HCT116 (cell line): ENCODE measurements around the gene ABHD17C. TPM values are rescaled to one million over a fixed set of nuclear protein-coding genes. Genes with fewer than 3 reads are reported as not detected.

ENCODE experiments used
- ATAC-seq: fragments of 200-7000 bp; cut with Tn5 transposase; 2 replicates; pipeline ENCODE4 v1.9.1; 2020; ENCODE audit warnings: mild to moderate bottlenecking, moderate library complexity
- BruUV-seq: library from RNA; stranded (reverse); fragments of 400-500 nt; replicated peaks from 2 replicates; lab custom pipeline; 2021; lab: Mats Ljungman, UMichigan
- CTCF ChIA-PET: fragments of 300-600 bp; sonication (Branson Sonifier 250); formaldehyde crosslinking; loops from one replicate; lab custom pipeline; 2021; ENCODE audit warnings: antibody characterized with exemption; lab: Charles Lee
- POLR2A ChIA-PET: fragments of 300-600, 350-600 bp; sonication (Branson Sonifier 250); formaldehyde crosslinking; loops from one replicate; lab custom pipeline; 2021; ENCODE audit warnings: antibody characterized with exemption; lab: Charles Lee
- RAD21 ChIA-PET, 2 experiments: fragments of 300-600 bp; sonication (Branson Sonifier 250); formaldehyde crosslinking; loops; one replicate each; lab custom pipeline; 2023; ENCODE audit warnings: low total read pairs in 2 of 2; ENCODE audit not compliant: uncharacterized antibody in 2 of 2, unreplicated experiment in 2 of 2, low non-redundant PET in 1 of 2; lab: Charles Lee
- DNase-seq: peaks from one replicate; pipeline ENCODE4 v3.0.0-alpha.2; 2010; ENCODE audit warnings: low read depth, low spot score
- H2AFZ ChIP-seq: fragments of 200-600 bp; shearing (Covaris generic), sonication (generic); 2 replicates; pipeline ENCODE4 v1.6.1; 2017; ENCODE audit warnings: low read depth, mixed run types, mixed read lengths, antibody characterized with exemption, low read length; ENCODE audit not compliant: poor library complexity, severe bottlenecking
- H3K27ac ChIP-seq: 2 replicates; pipeline ENCODE4 v1.5.1; 2012; ENCODE audit warnings: low read depth, low read length
- H3K27me3 ChIP-seq: fragments of 200-600 bp; sonication (generic); 2 replicates; pipeline ENCODE4 v1.6.1; 2016; ENCODE audit warnings: mixed run types, low read length, mixed read lengths; ENCODE audit not compliant: insufficient read depth
- H3K36me3 ChIP-seq, 2 experiments: fragments of 200-500 bp in 1 of 2; fragments of 200-600 bp in 1 of 2; sonication (Bioruptor generic) in 1 of 2; sonication (generic) in 1 of 2; 2 replicates each; pipeline versions ENCODE4 v1.5.1 to v1.6.1; 2014 to 2016; ENCODE audit warnings: low read length in 2 of 2, inconsistent platforms in 1 of 2, mixed read lengths in 1 of 2, mixed run types in 1 of 2; ENCODE audit not compliant: insufficient read depth in 2 of 2, control insufficient read depth in 1 of 2
- H3K4me1 ChIP-seq, 2 experiments: fragments of 200-600 bp in 1 of 2; sonication (generic) in 1 of 2; 2 replicates each; pipeline versions ENCODE4 v1.5.1 to v1.6.1; 2012 to 2017; ENCODE audit warnings: low read length in 2 of 2, inconsistent platforms in 1 of 2, mild to moderate bottlenecking in 1 of 2, mixed read lengths in 1 of 2, mixed run types in 1 of 2, moderate library complexity in 1 of 2; ENCODE audit not compliant: insufficient read depth in 2 of 2, control insufficient read depth in 1 of 2
- H3K4me2 ChIP-seq: fragments of 200-600 bp; sonication (generic); 2 replicates; pipeline ENCODE4 v1.6.1; 2017; ENCODE audit warnings: mixed run types, low read length, mixed read lengths
- H3K4me3 ChIP-seq, 2 experiments: fragments of 200-600 bp in 1 of 2; sonication (generic) in 1 of 2; replicated peaks in 1 of 2; 2 replicates each; pipeline ENCODE4 v1.5.1; 2011 to 2016; ENCODE audit warnings: low read length in 2 of 2, control low read depth in 1 of 2, low read depth in 1 of 2, mild to moderate bottlenecking in 1 of 2, mixed read lengths in 1 of 2, mixed run types in 1 of 2
- H3K79me2 ChIP-seq: fragments of 200-600 bp; sonication (generic); 2 replicates; pipeline ENCODE4 v1.6.1; 2017; ENCODE audit warnings: mild to moderate bottlenecking, mixed run types, low read length, moderate library complexity, mixed read lengths; ENCODE audit not compliant: insufficient read depth
- H3K9ac ChIP-seq: fragments of 200-600 bp; sonication (generic); 2 replicates; pipeline ENCODE4 v1.6.1; 2016; ENCODE audit warnings: low read length, mixed read lengths
- H3K9me2 ChIP-seq: fragments of 200-600 bp; sonication (generic), shearing (Covaris generic); 2 replicates; pipeline ENCODE4 v1.6.1; 2017; ENCODE audit warnings: mixed run types, mild to moderate bottlenecking, moderate library complexity; ENCODE audit not compliant: insufficient read depth
- H3K9me3 ChIP-seq, 2 experiments: fragments of 200-500 bp in 1 of 2; fragments of 200-600 bp in 1 of 2; sonication (Bioruptor generic) in 1 of 2; sonication (generic) in 1 of 2; 2 replicates each; pipeline ENCODE4 v1.6.1; 2014 to 2017; ENCODE audit warnings: low read length in 2 of 2, mixed read lengths in 2 of 2, inconsistent platforms in 1 of 2, low read depth in 1 of 2, mild to moderate bottlenecking in 1 of 2, mixed run types in 1 of 2, moderate library complexity in 1 of 2; ENCODE audit not compliant: control insufficient read depth in 1 of 2, insufficient read depth in 1 of 2
- H4K20me1 ChIP-seq: fragments of 200-600 bp; sonication (generic), shearing (Covaris generic); 2 replicates; pipeline ENCODE4 v1.6.1; 2017; ENCODE audit warnings: mixed run types, mild to moderate bottlenecking, moderate library complexity; ENCODE audit not compliant: insufficient read depth
- CBX3 ChIP-seq: IDR thresholded peaks from 2 replicates; pipeline ENCODE4 v1.6.1; 2012; ENCODE audit warnings: low read depth
- CEBPB ChIP-seq: IDR thresholded peaks from 2 replicates; pipeline ENCODE4 v1.6.1; 2012; ENCODE audit warnings: low read depth
- ELF1 ChIP-seq: IDR thresholded peaks from 2 replicates; pipeline ENCODE4 v1.6.1; 2012; ENCODE audit warnings: low read depth, borderline replicate concordance
- EZH2 ChIP-seq: fragments of 200-600 bp; sonication (generic); IDR thresholded peaks from 2 replicates; pipeline ENCODE4 v1.6.1; 2017; ENCODE audit warnings: antibody characterized with exemption, mixed run types
- FOSL1 ChIP-seq: IDR thresholded peaks from 2 replicates; pipeline ENCODE4 v1.6.1; 2012; ENCODE audit warnings: low read depth
- JUND ChIP-seq: IDR thresholded peaks from 2 replicates; pipeline ENCODE4 v1.6.1; 2012
- POLR2A ChIP-seq: IDR thresholded peaks from 2 replicates; pipeline ENCODE4 v1.7.0; 2011; ENCODE audit warnings: borderline replicate concordance; ENCODE audit not compliant: insufficient read depth, insufficient read length; ENCODE audit errors: extremely low read depth
- POLR2AphosphoS5 ChIP-seq: IDR thresholded peaks from 2 replicates; pipeline ENCODE4 v1.6.1; 2011; ENCODE audit warnings: mild to moderate bottlenecking, low read depth, low read length, moderate library complexity
- RAD21 ChIP-seq: IDR thresholded peaks from 2 replicates; pipeline ENCODE4 v1.6.1; 2012; ENCODE audit warnings: low read depth, mild to moderate bottlenecking
- SRF ChIP-seq: IDR thresholded peaks from 2 replicates; pipeline ENCODE4 v1.6.1; 2012; ENCODE audit warnings: low read depth
- TCF7L2 ChIP-seq: IDR thresholded peaks from 2 replicates; pipeline ENCODE4 v1.7.0; 2011; ENCODE audit warnings: borderline replicate concordance, inconsistent platforms; ENCODE audit not compliant: insufficient read depth, insufficient read length; ENCODE audit errors: extremely low read depth
- ZFX ChIP-seq: fragments of 450-650 bp; IDR thresholded peaks from 2 replicates; pipeline ENCODE4 v1.6.1; 2017
- intact Hi-C: fragments of 100-400 bp; cut with micrococcal nuclease; formaldehyde crosslinking; loops from 2 replicates; pipeline ENCODE4 v1.10.0; 2022
- total RNA-seq: library from RNA; stranded (reverse); gene quantifications from one replicate; pipeline ENCODE4 v1.2.1, GENCODE V29; 2021; ENCODE audit not compliant: unreplicated experiment
- TF ChIP-seq, protein P1 (sequence below): IDR thresholded peaks from 2 replicates; pipeline ENCODE4 v1.6.1; 2011; ENCODE audit warnings: mild to moderate bottlenecking, low read length, moderate library complexity; ENCODE audit not compliant: insufficient replicate concordance; ENCODE audit errors: extremely low read depth
- TF ChIP-seq, protein P2 (sequence below): IDR thresholded peaks from 2 replicates; pipeline ENCODE4 v1.6.1; 2012; ENCODE audit warnings: low read depth

Gene ABHD17C
- total RNA-seq, 1 experiment from 2014 or later, result 27.9 TPM

DNA sequence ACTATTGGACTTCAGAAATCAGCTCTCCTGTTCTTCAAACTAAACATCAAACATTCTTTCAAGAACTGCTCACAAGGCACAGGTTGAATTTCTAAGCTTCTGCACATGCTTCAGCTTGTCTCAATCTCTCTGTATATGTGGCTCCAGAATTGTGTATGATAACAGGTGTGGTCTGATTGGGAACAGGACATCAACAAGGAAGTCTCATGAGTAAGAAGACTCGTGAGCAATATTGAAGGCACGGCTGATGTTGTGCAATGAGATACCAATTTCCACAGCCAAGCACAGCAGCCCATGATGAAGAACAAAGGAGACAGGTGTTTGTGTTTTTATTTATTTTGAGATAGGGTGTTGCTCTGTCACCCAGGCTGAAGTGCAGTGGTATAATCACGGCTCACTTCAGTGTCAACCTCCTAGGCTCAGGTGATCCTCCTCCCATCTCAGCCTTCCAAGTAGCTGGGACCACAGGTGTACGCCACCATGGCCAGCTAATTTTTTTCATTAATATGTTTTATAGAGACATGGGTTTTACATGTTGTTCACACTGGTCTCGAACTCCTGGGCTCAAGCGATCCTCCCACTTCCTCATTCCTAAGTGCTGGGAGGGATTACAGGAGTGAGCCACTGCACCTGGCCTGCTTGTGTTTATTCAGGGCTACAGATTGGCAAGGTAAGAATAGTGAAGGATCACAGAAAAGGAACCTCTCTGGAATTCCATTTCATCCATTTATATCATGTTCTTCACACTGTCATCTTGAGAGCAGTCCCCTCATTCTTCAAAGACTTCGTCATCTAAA lies 32.2 kb upstream of the ABHD17C start:
- intact Hi-C loops, result no loop called here
- H3K27me3 ChIP-seq, result no peaks in the 10 kb centered on the region
- DNase-seq (no peak), ATAC-seq (no peak)
- H4K20me1 ChIP-seq, result no peaks in the 10 kb centered on the region
- ChIA-PET CTCF (no interaction called here), RAD21 (no interaction called here), POLR2A (no interaction called here)
- no peaks in the 10 kb centered on the region for H3K9me3 ChIP-seq
- H3K4me1 ChIP-seq, result no peaks in the 10 kb centered on the region; a peak in 1 of 4 replicates
- H2AFZ ChIP-seq, result no peak overlapping the region
- H3K9me2 ChIP-seq, result no peaks in the 10 kb centered on the region
- H3K79me2 ChIP-seq, result no peaks in the 10 kb centered on the region
- H3K36me3 ChIP-seq, result no peaks in the 10 kb centered on the region
- BruUV-seq, result no TSS peak
- TF ChIP-seq JUND, result no peak
- no peak for TF ChIP-seq POLR2A
- TF ChIP-seq TCF7L2, result no peak
- TF ChIP-seq ELF1, result no peak
- no peak for TF ChIP-seq SRF
- TF ChIP-seq EZH2, result no peak
- TF ChIP-seq POLR2AphosphoS5, result no peak
- no peak for TF ChIP-seq CEBPB
- TF ChIP-seq, protein P1, sequence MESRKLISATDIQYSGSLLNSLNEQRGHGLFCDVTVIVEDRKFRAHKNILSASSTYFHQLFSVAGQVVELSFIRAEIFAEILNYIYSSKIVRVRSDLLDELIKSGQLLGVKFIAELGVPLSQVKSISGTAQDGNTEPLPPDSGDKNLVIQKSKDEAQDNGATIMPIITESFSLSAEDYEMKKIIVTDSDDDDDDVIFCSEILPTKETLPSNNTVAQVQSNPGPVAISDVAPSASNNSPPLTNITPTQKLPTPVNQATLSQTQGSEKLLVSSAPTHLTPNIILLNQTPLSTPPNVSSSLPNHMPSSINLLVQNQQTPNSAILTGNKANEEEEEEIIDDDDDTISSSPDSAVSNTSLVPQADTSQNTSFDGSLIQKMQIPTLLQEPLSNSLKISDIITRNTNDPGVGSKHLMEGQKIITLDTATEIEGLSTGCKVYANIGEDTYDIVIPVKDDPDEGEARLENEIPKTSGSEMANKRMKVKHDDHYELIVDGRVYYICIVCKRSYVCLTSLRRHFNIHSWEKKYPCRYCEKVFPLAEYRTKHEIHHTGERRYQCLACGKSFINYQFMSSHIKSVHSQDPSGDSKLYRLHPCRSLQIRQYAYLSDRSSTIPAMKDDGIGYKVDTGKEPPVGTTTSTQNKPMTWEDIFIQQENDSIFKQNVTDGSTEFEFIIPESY, result no peak
- TF ChIP-seq CBX3, result no peak
- TF ChIP-seq, protein P2, sequence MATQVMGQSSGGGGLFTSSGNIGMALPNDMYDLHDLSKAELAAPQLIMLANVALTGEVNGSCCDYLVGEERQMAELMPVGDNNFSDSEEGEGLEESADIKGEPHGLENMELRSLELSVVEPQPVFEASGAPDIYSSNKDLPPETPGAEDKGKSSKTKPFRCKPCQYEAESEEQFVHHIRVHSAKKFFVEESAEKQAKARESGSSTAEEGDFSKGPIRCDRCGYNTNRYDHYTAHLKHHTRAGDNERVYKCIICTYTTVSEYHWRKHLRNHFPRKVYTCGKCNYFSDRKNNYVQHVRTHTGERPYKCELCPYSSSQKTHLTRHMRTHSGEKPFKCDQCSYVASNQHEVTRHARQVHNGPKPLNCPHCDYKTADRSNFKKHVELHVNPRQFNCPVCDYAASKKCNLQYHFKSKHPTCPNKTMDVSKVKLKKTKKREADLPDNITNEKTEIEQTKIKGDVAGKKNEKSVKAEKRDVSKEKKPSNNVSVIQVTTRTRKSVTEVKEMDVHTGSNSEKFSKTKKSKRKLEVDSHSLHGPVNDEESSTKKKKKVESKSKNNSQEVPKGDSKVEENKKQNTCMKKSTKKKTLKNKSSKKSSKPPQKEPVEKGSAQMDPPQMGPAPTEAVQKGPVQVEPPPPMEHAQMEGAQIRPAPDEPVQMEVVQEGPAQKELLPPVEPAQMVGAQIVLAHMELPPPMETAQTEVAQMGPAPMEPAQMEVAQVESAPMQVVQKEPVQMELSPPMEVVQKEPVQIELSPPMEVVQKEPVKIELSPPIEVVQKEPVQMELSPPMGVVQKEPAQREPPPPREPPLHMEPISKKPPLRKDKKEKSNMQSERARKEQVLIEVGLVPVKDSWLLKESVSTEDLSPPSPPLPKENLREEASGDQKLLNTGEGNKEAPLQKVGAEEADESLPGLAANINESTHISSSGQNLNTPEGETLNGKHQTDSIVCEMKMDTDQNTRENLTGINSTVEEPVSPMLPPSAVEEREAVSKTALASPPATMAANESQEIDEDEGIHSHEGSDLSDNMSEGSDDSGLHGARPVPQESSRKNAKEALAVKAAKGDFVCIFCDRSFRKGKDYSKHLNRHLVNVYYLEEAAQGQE, result no peak
- no peak for TF ChIP-seq FOSL1
- TF ChIP-seq ZFX, result no peak
- no peak for TF ChIP-seq RAD21
- no peak overlapping the region for H3K9ac ChIP-seq
- H3K27ac ChIP-seq, result no peak overlapping the region
- H3K4me3 ChIP-seq, result no peak overlapping the region
- no peak overlapping the region for H3K4me2 ChIP-seq
